NB4 (cell line): Measurements from ENCODE around the gene ABCC10.
A peak's percentile ranks its signal among the peaks of the same experiment; 100 is the strongest.
"Not testable (repeated sequence)": the region's sequence is repeated elsewhere in the genome, so short reads cannot be mapped to it uniquely, and the experiment has no call there.

Experiments
- DNase-seq: peaks from one replicate; pipeline ENCODE4 v3.0.0; 2010; ENCODE audit warnings: low read depth
- H3K4me3 ChIP-seq: one replicate; pipeline ENCODE4 v1.5.1; 2011; ENCODE audit warnings: mild to moderate bottlenecking, low read depth, low read length, moderate library complexity
- CTCF ChIP-seq: IDR thresholded peaks from one replicate; pipeline ENCODE4 v1.5.1; 2012; ENCODE audit warnings: low read depth, low read length
- MAX ChIP-seq: IDR thresholded peaks from 2 replicates; pipeline ENCODE4 v1.6.1; 2011; ENCODE audit warnings: low read depth, low read length
- MYC ChIP-seq: IDR thresholded peaks from 2 replicates; pipeline ENCODE4 v1.6.1; 2011; ENCODE audit warnings: low read depth, low read length
- POLR2A ChIP-seq: IDR thresholded peaks from 2 replicates; pipeline ENCODE4 v1.6.1; 2011; ENCODE audit warnings: mild to moderate bottlenecking; ENCODE audit not compliant: insufficient read length; ENCODE audit errors: extremely low read depth

ABCC10 gene

GRCh38 chr6:43464337-43464736, 37.0 kb downstream of the ABCC10 start:
- no peak for DNase-seq
- H3K4me3 ChIP-seq = no peak overlapping the region
- TF ChIP-seq CTCF (no peak), MAX (no peak), MYC (no peak), POLR2A (no peak)

GRCh38 chr6:43465948-43466347, 38.6 kb downstream of the ABCC10 start:
- DNase-seq = peak; percentile 52
- no peak overlapping the region for H3K4me3 ChIP-seq
- TF ChIP-seq MAX (no peak), CTCF (no peak), MYC (no peak), POLR2A (no peak)

- DNase-seq, H3K4me3 ChIP-seq: not testable (repeated sequence)
Observed at GRCh38 chr6:43467265-43467664, 39.9 kb downstream of the ABCC10 start.

- no peak for DNase-seq
- TF ChIP-seq POLR2A = no peak
- no peak for TF ChIP-seq MYC
Observed at GRCh38 chr6:43467752-43468151, 40.4 kb downstream of the ABCC10 start.

GRCh38 chr6:43468240-43468639, 40.9 kb downstream of the ABCC10 start:
- TF ChIP-seq MAX (no peak), CTCF (no peak), POLR2A (no peak), MYC (no peak)
- H3K4me3 ChIP-seq = no peak overlapping the region
- no peak for DNase-seq

More at GRCh38 chr6:43467752-43468151, 40.4 kb downstream of the ABCC10 start:
- no peak overlapping the region for H3K4me3 ChIP-seq

GRCh38 chr6:43468748-43469681, 41.7 kb downstream of the ABCC10 start:
- TF ChIP-seq MAX = no peak
- TF ChIP-seq MYC = no peak
- TF ChIP-seq POLR2A = no peak
- TF ChIP-seq CTCF = no peak
- H3K4me3 ChIP-seq = no peak overlapping the region
- DNase-seq = no peak

- TF ChIP-seq MYC (no peak), CTCF (no peak), POLR2A (no peak), MAX (no peak)
Observed at GRCh38 chr6:43469947-43470346, 42.6 kb downstream of the ABCC10 start.

More at GRCh38 chr6:43469947-43470346, 42.6 kb downstream of the ABCC10 start:
- no peak overlapping the region for H3K4me3 ChIP-seq
- no peak for DNase-seq
